ENCODE results near the gene COL17A1.

DNA sequence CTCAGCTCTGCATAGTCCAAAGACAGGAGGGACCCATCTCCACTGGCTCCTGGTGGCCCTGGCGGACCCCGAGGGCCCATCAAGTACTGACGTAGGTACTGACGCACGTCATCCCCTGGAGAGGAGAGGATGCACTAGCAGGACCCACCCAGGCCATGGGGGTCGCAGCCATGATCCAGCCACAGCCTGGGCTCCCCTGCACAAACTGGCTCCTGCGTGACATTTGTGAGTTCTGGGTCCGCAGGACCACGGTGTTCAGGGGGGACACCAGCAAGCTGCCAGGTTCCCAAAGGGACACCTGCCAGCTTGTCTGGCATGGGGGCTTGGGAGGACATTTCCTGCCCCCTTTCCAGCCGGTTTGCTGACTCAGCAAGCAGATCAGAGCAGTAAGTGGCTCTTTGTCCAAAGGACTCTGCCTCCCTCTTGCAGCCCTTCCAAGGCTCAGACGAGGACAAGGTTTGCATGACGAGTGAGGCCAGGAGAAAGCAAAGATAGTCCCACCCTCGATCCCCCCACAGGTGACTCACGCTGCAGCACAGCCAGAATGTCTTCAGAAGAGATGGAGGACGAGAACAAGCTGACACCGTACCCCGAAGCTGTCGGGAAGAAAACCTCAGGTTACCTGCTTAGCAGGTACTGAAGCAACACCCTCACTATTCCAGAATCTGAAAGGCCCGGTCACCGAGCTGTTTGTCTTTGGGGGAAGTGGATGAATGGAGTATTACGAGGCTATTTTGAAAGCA lies 49.0 kb downstream of the COL17A1 start:
- TF ChIP-seq, protein P1, sequence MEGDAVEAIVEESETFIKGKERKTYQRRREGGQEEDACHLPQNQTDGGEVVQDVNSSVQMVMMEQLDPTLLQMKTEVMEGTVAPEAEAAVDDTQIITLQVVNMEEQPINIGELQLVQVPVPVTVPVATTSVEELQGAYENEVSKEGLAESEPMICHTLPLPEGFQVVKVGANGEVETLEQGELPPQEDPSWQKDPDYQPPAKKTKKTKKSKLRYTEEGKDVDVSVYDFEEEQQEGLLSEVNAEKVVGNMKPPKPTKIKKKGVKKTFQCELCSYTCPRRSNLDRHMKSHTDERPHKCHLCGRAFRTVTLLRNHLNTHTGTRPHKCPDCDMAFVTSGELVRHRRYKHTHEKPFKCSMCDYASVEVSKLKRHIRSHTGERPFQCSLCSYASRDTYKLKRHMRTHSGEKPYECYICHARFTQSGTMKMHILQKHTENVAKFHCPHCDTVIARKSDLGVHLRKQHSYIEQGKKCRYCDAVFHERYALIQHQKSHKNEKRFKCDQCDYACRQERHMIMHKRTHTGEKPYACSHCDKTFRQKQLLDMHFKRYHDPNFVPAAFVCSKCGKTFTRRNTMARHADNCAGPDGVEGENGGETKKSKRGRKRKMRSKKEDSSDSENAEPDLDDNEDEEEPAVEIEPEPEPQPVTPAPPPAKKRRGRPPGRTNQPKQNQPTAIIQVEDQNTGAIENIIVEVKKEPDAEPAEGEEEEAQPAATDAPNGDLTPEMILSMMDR (IDR thresholded peaks at IDR 0.05; ENCODE audit: borderline replicate concordance, extremely low read depth, low read length, poor library complexity, severe bottlenecking) = no peak
- no peak for TF ChIP-seq EZH2 (IDR thresholded peaks at IDR 0.05; ENCODE audit: borderline replicate concordance, low read depth, low read length, severe bottlenecking)

All from DND-41 (cell line).